ENCODE results near the gene ZFHX3. TPM values are rescaled to one million over a fixed set of nuclear protein-coding genes. Genes with fewer than 3 reads are reported as not detected.

Gene ZFHX3
- total RNA-seq, 1 experiment from 2014 or later = 21.8 TPM

GRCh38 chr16:73071131-73071940, 23.4 kb upstream of the ZFHX3 start:
- no TSS peak for BruUV-seq (replicated peaks)
- ChIA-PET CTCF (interaction anchor here (0.7 kb wide), 1 partner anchor 76 kb away, joined by 5 read pairs; no protein-coding TSS in a partner anchor), POLR2A (ENCODE audit: low non-redundant PET) (no interaction called here)
- Histone ChIP-seq H3K27me3 (replicated peaks; ENCODE audit: insufficient read depth, low read depth, low read length, poor library complexity) (no peaks in the 10 kb centered on the region), H3K9me3 (ENCODE audit: low read depth, low read length, poor library complexity, severe bottlenecking) (no peaks in the 10 kb centered on the region), H3K27ac (ENCODE audit: low read depth, low read length, poor library complexity, severe bottlenecking) (no peak overlapping the region), H3K4me3 (ENCODE audit: low read depth, low read length, poor library complexity, severe bottlenecking) (no peak overlapping the region), H3K4me1 (ENCODE audit: insufficient read depth, low read length, poor library complexity, severe bottlenecking) (peaks cover 24% of the 10 kb centered on the region), H3K36me3 (ENCODE audit: insufficient read depth, low read length, poor library complexity, severe bottlenecking) (no peaks in the 10 kb centered on the region)
- no peak for TF ChIP-seq CTCF (conservative IDR thresholded peaks at IDR 0.05; ENCODE audit: low read depth, low read length)
- TF ChIP-seq EZH2 (IDR thresholded peaks at IDR 0.05; ENCODE audit: borderline replicate concordance, low read depth, low read length, poor library complexity, severe bottlenecking) = no peak
- intact Hi-C loops (cut with micrococcal nuclease; ENCODE audit: unreplicated experiment) = no loop called here
- DNase-seq (ENCODE audit: low spot score) = no peak

- H3K4me1 ChIP-seq (ENCODE audit: insufficient read depth, low read length, poor library complexity, severe bottlenecking) = peaks cover 27% of the 10 kb centered on the region
- no TSS peak for BruUV-seq (replicated peaks)
- no peaks in the 10 kb centered on the region for H3K9me3 ChIP-seq (ENCODE audit: low read depth, low read length, poor library complexity, severe bottlenecking)
- TF ChIP-seq CTCF (conservative IDR thresholded peaks at IDR 0.05; ENCODE audit: low read depth, low read length) (no peak), EZH2 (IDR thresholded peaks at IDR 0.05; ENCODE audit: borderline replicate concordance, low read depth, low read length, poor library complexity, severe bottlenecking) (no peak)
- ChIA-PET POLR2A (ENCODE audit: low non-redundant PET) (interaction anchor here (0.7 kb wide), 1 partner anchor 8 kb away, joined by 3 read pairs; no protein-coding TSS in a partner anchor), CTCF (no interaction called here)
- H3K27ac ChIP-seq (ENCODE audit: low read depth, low read length, poor library complexity, severe bottlenecking) = peak overlapping the region; percentile 4
- no peaks in the 10 kb centered on the region for H3K27me3 ChIP-seq (replicated peaks; ENCODE audit: insufficient read depth, low read depth, low read length, poor library complexity)
- no peaks in the 10 kb centered on the region for H3K36me3 ChIP-seq (ENCODE audit: insufficient read depth, low read length, poor library complexity, severe bottlenecking)
- intact Hi-C loops (cut with micrococcal nuclease; ENCODE audit: unreplicated experiment) = no loop called here
- no peak for DNase-seq (ENCODE audit: low spot score)
- H3K4me3 ChIP-seq (ENCODE audit: low read depth, low read length, poor library complexity, severe bottlenecking) = no peak overlapping the region
Measured at GRCh38 chr16:73069581-73070262, 21.8 kb upstream of the ZFHX3 start.

GRCh38 chr16:73068541-73069401, 20.8 kb upstream of the ZFHX3 start:
- Histone ChIP-seq H3K4me1 (ENCODE audit: insufficient read depth, low read length, poor library complexity, severe bottlenecking) (peaks cover 27% of the 10 kb centered on the region), H3K9me3 (ENCODE audit: low read depth, low read length, poor library complexity, severe bottlenecking) (no peaks in the 10 kb centered on the region), H3K27ac (ENCODE audit: low read depth, low read length, poor library complexity, severe bottlenecking) (peak overlapping the region; percentile 28), H3K36me3 (ENCODE audit: insufficient read depth, low read length, poor library complexity, severe bottlenecking) (no peaks in the 10 kb centered on the region), H3K27me3 (replicated peaks; ENCODE audit: insufficient read depth, low read depth, low read length, poor library complexity) (no peaks in the 10 kb centered on the region), H3K4me3 (ENCODE audit: low read depth, low read length, poor library complexity, severe bottlenecking) (no peak overlapping the region)
- ChIA-PET POLR2A (ENCODE audit: low non-redundant PET) (no interaction called here), CTCF (no interaction called here)
- no peak for TF ChIP-seq EZH2 (IDR thresholded peaks at IDR 0.05; ENCODE audit: borderline replicate concordance, low read depth, low read length, poor library complexity, severe bottlenecking)
- TF ChIP-seq CTCF (conservative IDR thresholded peaks at IDR 0.05; ENCODE audit: low read depth, low read length) = no peak
- intact Hi-C loops (cut with micrococcal nuclease; ENCODE audit: unreplicated experiment) = no loop called here
- no TSS peak for BruUV-seq (replicated peaks)
- peak; percentile 63 for DNase-seq (ENCODE audit: low spot score)

Measured in A673 (cell line).